NCI-H2081 (cell line): ENCODE results near the gene LRP11.
"Not testable (repeated sequence)": the region's sequence is repeated elsewhere in the genome, so short reads cannot be mapped to it uniquely, and the experiment has no call there.

ENCODE experiments used
- DNase-seq, 2 experiments: peaks; one replicate each; lab custom pipeline; 2025; lab: John Stamatoyannopoulos, UW

LRP11 gene

GRCh38 chr6:149863698-149864577 is at the start of gene LRP11:
Gene LRP11 (minus strand): TSS chr6:149864359. CDS start chr6:149864020, 339 bp downstream.
- DNase-seq: peak; percentile 62 to 76

GRCh38 chr6:149913540-149914240 is 49.5 kb upstream of the LRP11 start:
- DNase-seq: no peak

- no peak for DNase-seq
Measured at GRCh38 chr6:149913085-149913484, 48.9 kb upstream of the LRP11 start.

- not testable (repeated sequence) for DNase-seq
Measured at GRCh38 chr6:149912680-149913079, 48.5 kb upstream of the LRP11 start.

- no peak for DNase-seq
Measured at GRCh38 chr6:149910721-149911151, 46.6 kb upstream of the LRP11 start.

- no peak for DNase-seq
Measured at GRCh38 chr6:149909701-149910470, 45.7 kb upstream of the LRP11 start.

- not testable (repeated sequence) for DNase-seq
Measured at GRCh38 chr6:149908480-149908879, 44.3 kb upstream of the LRP11 start.

- no peak for DNase-seq
Measured at GRCh38 chr6:149907317-149907716, 43.2 kb upstream of the LRP11 start.

- DNase-seq: no peak
Measured at GRCh38 chr6:149906405-149906804, 42.2 kb upstream of the LRP11 start.

- no peak for DNase-seq
Measured at GRCh38 chr6:149905911-149906371, 41.8 kb upstream of the LRP11 start.

- DNase-seq: no peak
Measured at GRCh38 chr6:149905371-149905910, 41.3 kb upstream of the LRP11 start.

- DNase-seq: no peak
Measured at GRCh38 chr6:149904661-149905370, 40.7 kb upstream of the LRP11 start.

- DNase-seq: peak in 1 of 2 experiments; percentile 28
Measured at GRCh38 chr6:149903938-149904611, 39.9 kb upstream of the LRP11 start.

GRCh38 chr6:149901444-149902140 is 37.4 kb upstream of the LRP11 start:
- no peak for DNase-seq

- no peak for DNase-seq
Measured at GRCh38 chr6:149900620-149901443, 36.7 kb upstream of the LRP11 start.

- DNase-seq: no peak
Measured at GRCh38 chr6:149899926-149900619, 35.9 kb upstream of the LRP11 start.

- DNase-seq: no peak
Measured at GRCh38 chr6:149899486-149899885, 35.3 kb upstream of the LRP11 start.

- DNase-seq: no peak
Measured at GRCh38 chr6:149898966-149899365, 34.8 kb upstream of the LRP11 start.
